ENCODE results near the gene RASGRF1.
"Not testable (repeated sequence)": the region's sequence is repeated elsewhere in the genome, so short reads cannot be mapped to it uniquely, and the experiment has no call there.

Gene RASGRF1

GRCh38 chr15:79035111-79035601 is 55.4 kb downstream of the RASGRF1 start:
- DNase-seq: no peak

DNA sequence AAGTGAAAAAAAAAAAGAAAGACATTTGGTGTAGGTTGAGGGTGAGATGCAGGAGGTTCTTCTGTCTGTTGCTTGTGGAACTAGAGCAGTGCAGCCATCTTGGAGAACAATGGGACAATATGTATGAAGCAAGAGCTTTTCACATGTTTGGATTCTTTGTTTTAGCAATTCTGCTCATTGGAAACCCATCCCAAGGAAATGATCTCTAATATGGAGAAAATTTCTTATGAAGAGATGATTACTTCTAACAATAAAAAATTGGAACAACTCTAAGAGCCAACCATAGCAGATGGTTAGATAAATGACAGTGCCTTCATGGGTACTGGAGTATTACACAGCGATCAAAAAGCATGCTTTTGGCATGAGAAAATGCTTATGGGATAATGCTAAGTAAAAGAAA is 56.3 kb downstream of the RASGRF1 start:
- DNase-seq: no peak

- no peak for DNase-seq
These were observed 57.9 kb downstream of the RASGRF1 start for GRCh38 chr15:79032656-79033055.

- DNase-seq: no peak
These were observed 58.8 kb downstream of the RASGRF1 start for GRCh38 chr15:79031821-79032220.

- no peak for DNase-seq
These were observed 59.4 kb downstream of the RASGRF1 start for GRCh38 chr15:79031201-79031600.

DNA sequence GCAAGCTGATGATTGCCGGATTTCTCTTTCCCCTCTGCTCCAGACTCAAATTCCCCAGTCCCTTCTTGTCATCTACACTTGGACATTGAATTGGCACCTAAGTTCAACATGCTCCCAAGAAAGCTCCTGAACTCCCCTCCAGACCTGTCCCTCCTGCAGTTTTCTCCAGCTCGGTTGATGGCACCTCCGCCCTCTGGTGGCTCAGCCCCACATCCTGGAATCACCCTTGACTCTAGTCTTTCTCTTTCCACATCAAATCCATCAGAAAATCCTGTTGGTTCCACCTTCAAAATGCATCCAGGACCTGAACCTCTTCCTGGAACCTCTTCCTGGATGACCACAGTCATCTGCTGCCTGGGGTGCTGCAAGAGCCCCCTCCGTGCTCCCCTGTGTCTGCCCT is 60.1 kb downstream of the RASGRF1 start:
- DNase-seq: no peak

DNA sequence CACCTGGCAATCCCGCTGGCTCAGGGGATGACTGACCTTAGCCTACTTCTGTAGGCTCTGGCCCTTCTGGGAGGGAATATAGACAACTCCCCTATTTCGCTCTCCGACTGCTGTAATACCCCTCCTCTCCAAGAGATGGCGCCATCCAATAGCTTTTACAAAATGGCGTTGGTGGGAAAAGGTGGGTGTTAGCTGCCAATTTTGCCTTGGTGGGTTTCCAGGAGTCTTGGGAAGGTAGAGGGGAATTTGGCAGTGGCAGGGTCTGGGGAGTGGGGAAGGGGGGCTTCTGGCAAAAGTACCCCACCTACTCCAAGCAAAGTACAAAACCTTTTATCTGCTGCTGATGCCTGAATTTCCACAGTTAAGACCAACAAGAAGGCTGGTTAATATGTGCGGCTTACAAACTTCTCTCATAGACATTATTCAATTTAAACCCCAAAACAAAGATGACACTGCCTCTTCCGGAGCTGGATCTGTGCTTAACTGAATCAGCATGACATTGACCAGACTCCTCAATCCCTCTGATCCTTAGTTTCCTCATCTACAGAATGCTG is 62.1 kb downstream of the RASGRF1 start:
- no peak for DNase-seq

- no peak for DNase-seq
These were observed 62.8 kb downstream of the RASGRF1 start for GRCh38 chr15:79027532-79028410.

GRCh38 chr15:79025802-79026201 is 64.8 kb downstream of the RASGRF1 start:
- no peak for DNase-seq

DNA sequence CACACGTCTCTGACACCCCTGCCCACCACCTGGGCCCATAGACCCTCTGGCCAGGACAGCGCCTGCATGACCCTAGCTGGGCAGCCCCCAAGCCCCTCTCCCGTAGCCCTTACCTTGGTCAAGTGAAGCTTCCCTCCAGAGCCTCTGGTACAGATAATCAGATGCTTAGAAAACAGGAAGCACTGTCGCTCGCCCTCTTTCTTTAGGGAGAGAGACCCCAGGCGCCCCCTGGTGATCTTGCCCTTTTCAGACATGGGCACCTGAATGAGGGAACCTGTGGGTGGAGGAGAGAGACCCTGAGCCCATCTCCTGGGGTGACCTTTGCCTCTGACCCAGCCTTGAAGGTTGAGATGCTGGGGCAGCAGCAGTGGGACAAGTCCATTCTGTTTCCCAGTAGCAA is 65.4 kb downstream of the RASGRF1 start:
- DNase-seq: no peak

DNA sequence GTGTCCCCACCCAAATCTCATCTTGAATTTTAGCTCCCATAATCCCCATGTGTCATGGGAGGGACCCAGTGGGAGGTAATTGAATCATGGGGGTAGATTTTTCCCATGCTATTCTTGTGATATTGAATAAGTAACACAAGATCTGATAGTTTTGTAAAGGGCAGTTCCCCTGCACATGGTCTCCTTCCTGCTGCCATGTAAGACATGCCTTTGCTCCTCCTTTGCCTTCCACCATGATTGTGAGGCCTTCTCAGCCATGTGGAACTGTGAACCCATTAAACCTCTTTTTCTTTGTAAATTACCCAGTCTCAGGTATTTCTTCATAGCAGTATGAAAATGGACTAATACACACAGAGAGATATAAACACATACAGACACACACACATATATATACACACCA is 66.1 kb downstream of the RASGRF1 start:
- DNase-seq: not testable (repeated sequence)

GRCh38 chr15:79023918-79024317 is 66.7 kb downstream of the RASGRF1 start:
- no peak for DNase-seq

GRCh38 chr15:79023546-79023890 is 67.1 kb downstream of the RASGRF1 start:
- DNase-seq: no peak

DNA sequence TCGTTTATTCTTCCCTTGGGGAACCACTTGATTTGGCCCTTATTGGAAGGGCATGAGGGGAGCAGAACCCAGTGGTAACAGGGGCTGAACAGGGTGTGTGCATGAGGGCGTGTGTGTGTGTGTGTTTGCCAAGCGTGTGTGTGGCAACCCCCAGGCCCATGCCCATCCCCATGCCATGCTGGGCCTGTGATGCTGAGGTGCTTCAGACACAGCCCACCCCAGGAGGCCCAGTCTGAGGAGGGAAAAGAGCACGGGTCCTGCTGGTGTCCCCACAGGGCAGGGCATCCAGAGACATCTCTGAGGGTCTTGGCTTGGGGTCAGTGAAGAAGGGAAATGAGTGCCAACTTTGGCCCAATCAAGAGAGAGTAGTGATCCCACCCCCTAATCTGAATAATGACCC is 71.6 kb downstream of the RASGRF1 start:
- DNase-seq: no peak

GRCh38 chr15:79017953-79018352 is 72.6 kb downstream of the RASGRF1 start:
- DNase-seq: no peak

DNA sequence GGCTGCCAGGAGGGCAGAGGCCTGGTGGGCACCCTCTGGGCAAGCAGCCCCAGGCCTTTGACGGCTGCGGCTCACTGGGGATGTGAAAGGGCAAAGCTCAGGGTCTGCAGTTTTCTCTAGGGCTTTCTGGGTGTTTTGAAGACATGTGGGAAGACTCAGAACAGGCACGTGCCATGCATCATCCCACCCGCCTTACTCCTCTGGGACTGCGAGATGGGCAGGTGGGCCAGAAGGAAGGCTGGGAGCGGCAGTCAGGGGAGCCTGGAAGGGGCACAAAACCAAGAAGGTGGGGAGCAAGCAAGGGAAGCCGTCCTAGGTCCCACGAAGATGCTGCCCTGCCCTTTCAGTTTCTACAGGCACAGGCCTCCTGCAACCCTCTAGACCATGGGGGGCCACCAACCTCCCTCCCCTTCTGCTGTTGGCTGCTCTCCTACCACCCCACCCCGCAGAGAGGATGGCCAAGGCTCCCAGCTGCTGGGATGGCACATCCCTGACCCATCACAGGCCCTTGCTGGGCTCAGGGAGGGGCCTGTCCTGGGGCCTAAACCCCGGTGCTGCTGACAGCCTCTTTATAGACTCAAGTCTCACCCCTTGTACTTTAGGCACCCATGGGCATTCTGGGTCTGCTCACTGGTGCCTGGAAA is 73.9 kb downstream of the RASGRF1 start:
- no peak for DNase-seq

DNA sequence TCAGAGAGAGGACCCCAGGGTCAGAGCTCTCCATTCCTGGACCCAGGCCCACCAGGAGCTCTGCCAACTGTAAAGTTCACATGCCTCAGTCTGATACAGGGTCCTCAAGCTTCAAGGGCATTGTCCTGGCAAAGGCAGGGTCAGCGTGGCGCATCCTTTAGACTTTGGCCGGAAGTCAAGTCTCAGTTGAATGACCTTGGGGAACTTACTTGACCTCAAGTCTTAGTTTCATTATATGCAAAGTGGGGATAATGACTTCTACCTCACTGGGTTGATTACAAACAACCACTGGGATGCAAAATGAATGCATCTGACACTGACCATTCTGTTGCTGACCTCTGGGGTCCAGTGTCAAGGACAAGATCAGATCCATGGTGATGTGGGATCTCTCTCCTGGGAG is 75.2 kb downstream of the RASGRF1 start:
- no peak for DNase-seq

DNA sequence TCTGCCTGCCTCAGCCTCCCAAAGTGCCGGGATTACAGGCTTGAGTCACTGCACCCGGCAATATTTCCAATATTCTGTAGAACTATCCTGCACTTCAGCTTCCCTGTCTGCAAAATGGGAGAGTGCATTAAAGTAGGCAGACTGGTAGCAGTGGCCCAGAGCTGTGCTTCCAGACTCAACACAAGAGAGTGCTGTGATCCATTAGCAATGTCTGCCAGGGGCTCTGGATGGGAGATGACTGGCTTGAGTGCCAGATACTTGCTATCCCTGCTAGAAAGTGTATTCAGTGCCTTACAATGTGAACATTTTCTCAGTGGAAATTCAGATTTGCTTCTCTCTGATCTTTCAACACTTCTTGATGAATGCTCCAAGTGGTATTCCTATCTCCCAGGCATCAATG is 80.3 kb downstream of the RASGRF1 start:
- DNase-seq: no peak

DNA sequence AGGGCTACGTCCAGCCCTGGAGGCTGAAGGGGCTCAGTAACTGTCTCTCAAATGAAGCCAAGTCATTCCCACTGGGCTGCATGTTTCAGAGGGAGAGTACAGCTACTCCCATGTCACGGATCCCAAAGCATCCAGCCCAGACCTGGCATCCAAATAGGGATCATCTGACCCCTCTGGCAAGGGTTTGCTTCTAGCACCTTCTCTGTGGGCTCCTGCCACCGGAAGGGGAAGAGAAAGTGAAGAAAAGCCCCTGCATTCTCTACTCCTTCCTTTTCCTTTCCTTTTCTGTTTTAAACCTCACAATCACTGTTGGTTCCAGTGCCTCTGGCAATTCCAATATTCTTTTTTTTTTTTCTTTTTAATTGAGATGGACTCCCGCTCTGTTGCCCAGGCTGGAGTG is 81.2 kb downstream of the RASGRF1 start:
- no peak for DNase-seq

DNA sequence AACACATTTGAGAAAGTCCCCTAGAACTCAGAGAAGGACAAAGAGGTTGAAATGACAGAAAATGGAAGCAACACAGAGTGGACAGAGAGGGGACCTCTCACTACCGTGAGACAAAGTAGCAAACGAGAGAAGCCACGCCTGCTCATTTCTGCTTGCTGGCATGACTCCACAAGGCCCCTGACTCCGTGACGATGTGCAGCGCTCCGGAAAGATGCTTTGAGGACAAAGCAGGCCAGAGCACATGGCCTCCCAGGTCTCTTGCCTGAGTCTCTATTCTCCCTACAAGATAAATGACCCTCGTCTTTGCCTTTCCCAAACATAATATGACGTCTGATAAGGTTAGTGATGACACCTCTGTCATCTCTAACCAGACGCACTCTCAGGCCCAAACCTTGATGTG is 81.9 kb downstream of the RASGRF1 start:
- DNase-seq: no peak

- no peak for DNase-seq
These were observed 83.5 kb downstream of the RASGRF1 start for GRCh38 chr15:79007066-79007465.

DNA sequence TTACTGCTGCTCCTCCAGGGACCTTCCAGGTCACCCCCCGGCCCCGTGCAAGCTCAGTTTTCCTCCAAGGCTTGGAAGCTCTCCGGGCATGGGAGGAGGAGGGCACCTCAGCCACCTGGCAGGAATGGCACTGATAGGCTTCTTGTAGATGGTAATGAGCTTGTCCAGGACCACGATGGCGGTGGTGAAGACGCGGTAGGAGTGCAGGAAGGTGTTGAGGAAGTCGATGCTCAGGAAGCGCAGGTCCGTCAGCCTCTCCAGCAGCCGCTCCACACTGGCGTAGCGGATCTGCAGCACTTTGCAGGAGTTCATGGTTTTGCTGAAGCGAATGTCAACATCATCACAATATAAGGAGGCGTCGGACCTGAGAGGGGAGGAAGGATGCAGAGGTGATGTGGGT is 84.5 kb downstream of the RASGRF1 start:
- DNase-seq: no peak

DNA sequence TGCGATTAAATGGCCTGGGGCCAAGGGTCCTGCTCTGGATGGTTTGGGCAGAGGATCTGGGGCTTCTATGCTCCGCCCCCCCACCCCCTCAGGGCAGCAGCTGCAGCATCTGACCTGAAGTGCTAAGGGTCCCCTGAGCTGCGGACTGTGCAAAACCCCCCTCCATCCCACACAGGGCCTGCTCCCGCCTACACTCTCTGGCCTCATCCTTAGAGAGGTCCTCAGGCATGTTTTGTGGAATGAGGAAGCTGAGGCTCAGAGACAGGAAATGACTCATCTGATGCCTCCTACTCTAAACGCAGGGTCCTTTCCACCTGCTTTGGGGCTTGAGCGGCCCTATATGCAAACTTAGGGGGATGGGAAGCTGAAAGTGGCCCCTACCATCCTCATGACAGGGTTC is 86.2 kb downstream of the RASGRF1 start:
- DNase-seq: no peak

- DNase-seq: no peak
These were observed 86.7 kb downstream of the RASGRF1 start for GRCh38 chr15:79003896-79004295.

All from DMS 273 treated with DMSO at 0.1 percent for 48 hours (cell line).